HepG2 (cell line): Measurements from ENCODE around the gene KSR1. TPM values are rescaled to one million over a fixed set of nuclear protein-coding genes. Genes with fewer than 3 reads are reported as not detected.

Experiments
- ATAC-seq: fragments of 200-7000 bp; cut with Tn5 transposase; 3 replicates; pipeline ENCODE4 v1.9.1; 2020; ENCODE audit warnings: mild to moderate bottlenecking, moderate library complexity
- BruUV-seq: library from RNA; stranded (reverse); fragments of 400-500 nt; replicated peaks from 2 replicates; lab custom pipeline; 2021; lab: Mats Ljungman, UMichigan
- CTCF ChIA-PET: fragments of 300-600 bp; formaldehyde crosslinking; extraction: SDS; loops from one replicate; lab custom pipeline; 2021; ENCODE audit warnings: low total read pairs, inconsistent platforms, low intra/inter-chr PET ratio; lab: Yijun Ruan, JAX
- POLR2A ChIA-PET: fragments of 350-600 bp; sonication (Branson Sonifier 250); formaldehyde crosslinking; loops from one replicate; lab custom pipeline; 2020; ENCODE audit warnings: antibody characterized with exemption, inconsistent platforms; lab: Yijun Ruan, JAX
- DNase-seq: peaks from one replicate; pipeline ENCODE4 v3.0.0-alpha.2; 2015; ENCODE audit warnings: low spot score
- FAIRE-seq: peaks from 3 replicates; lab custom pipeline; 2011; peaks lifted over from hg19 to GRCh38; lab: Jason Lieb, UNC
- H2AFZ ChIP-seq: one replicate; pipeline ENCODE4 v1.6.1; 2011; ENCODE audit warnings: low read length, inconsistent platforms
- H3K27ac ChIP-seq: fragments of 300-600 bp; 3 replicates; pipeline ENCODE4 v1.8.0; 2011; ENCODE audit warnings: mixed run types, mild to moderate bottlenecking, mixed read lengths, low read length, inconsistent platforms; ENCODE audit not compliant: insufficient read depth; ENCODE audit errors: extremely low read length
- H3K27me3 ChIP-seq, 2 experiments: fragments of 200-600 bp in 1 of 2; 2 replicates in 1 of 2; 3 replicates in 1 of 2; pipeline versions ENCODE4 v1.6.0 to v1.8.0; 2011; ENCODE audit warnings: low read length in 2 of 2, mild to moderate bottlenecking in 2 of 2, moderate library complexity in 2 of 2, inconsistent platforms in 1 of 2; ENCODE audit not compliant: insufficient read depth in 2 of 2, control insufficient read depth in 1 of 2
- H3K36me3 ChIP-seq, 2 experiments: fragments of 200-600 bp in 1 of 2; replicated peaks in 1 of 2; 2 replicates in 1 of 2; 3 replicates in 1 of 2; pipeline versions ENCODE4 v1.5.1 to v1.8.0; 2011; ENCODE audit warnings: low read length in 2 of 2, inconsistent platforms in 1 of 2; ENCODE audit not compliant: insufficient read depth in 2 of 2, control insufficient read depth in 1 of 2
- H3K4me1 ChIP-seq: 2 replicates; pipeline ENCODE4 v1.5.1; 2012; ENCODE audit warnings: low read length, inconsistent platforms; ENCODE audit not compliant: insufficient read depth
- H3K4me2 ChIP-seq: 2 replicates; pipeline ENCODE4 v1.6.0; 2011; ENCODE audit warnings: low read depth, low read length, inconsistent platforms
- H3K4me3 ChIP-seq, 3 experiments: fragments of 200-600 bp in 1 of 3; sonication (generic), shearing (Covaris generic) in 1 of 3; replicated peaks in 1 of 3; 2 replicates each; pipeline ENCODE4 v1.5.1; 2011 to 2016; ENCODE audit warnings: low read length in 3 of 3, inconsistent platforms in 2 of 3, low read depth in 2 of 3, mild to moderate bottlenecking in 2 of 3, control low read depth in 1 of 3, mixed read lengths in 1 of 3; ENCODE audit not compliant: insufficient read depth in 1 of 3
- H3K79me2 ChIP-seq: one replicate; pipeline ENCODE4 v1.6.1; 2011; ENCODE audit warnings: low read length, inconsistent platforms; ENCODE audit not compliant: insufficient read depth
- H3K9ac ChIP-seq: 2 replicates; pipeline ENCODE4 v1.6.0; 2011; ENCODE audit warnings: mild to moderate bottlenecking, low read depth, low read length, inconsistent platforms; ENCODE audit not compliant: insufficient read depth
- H3K9me3 ChIP-seq: 2 replicates; pipeline ENCODE4 v1.5.1; 2012; ENCODE audit warnings: mild to moderate bottlenecking, low read length
- H4K20me1 ChIP-seq: 2 replicates; pipeline ENCODE4 v1.6.0; 2011; ENCODE audit warnings: inconsistent platforms, mild to moderate bottlenecking, low read length, moderate library complexity; ENCODE audit not compliant: insufficient read depth
- ATF1 ChIP-seq: IDR thresholded peaks from 2 replicates; pipeline ENCODE4 v1.6.1; 2016; ENCODE audit warnings: mild to moderate bottlenecking, control low read depth
- E2F2 ChIP-seq: sonication (generic); formaldehyde crosslinking; IDR thresholded peaks from 2 replicates; pipeline ENCODE4 v1.4.0; 2020; ENCODE audit warnings: missing genetic modification reagents, borderline replicate concordance
- HMG20B ChIP-seq: conservative IDR thresholded peaks from 2 replicates; pipeline ENCODE4 v1.6.1; 2016; ENCODE audit warnings: missing genetic modification reagents, missing compliant biosample characterization
- HNF4A ChIP-seq: sonication (generic); formaldehyde crosslinking; IDR thresholded peaks from 2 replicates; pipeline ENCODE4 v1.4.0; 2020; ENCODE audit warnings: missing genetic modification reagents
- IKZF4 ChIP-seq: sonication (generic); formaldehyde crosslinking; IDR thresholded peaks from 2 replicates; pipeline ENCODE4 v1.5.1; 2020; ENCODE audit warnings: borderline replicate concordance, mild to moderate bottlenecking, low read depth, missing genetic modification reagents; ENCODE audit errors: not compliant biosample characterization
- JDP2 ChIP-seq: sonication (generic); formaldehyde crosslinking; IDR thresholded peaks from 2 replicates; pipeline ENCODE4 v1.8.1; 2022; ENCODE audit warnings: missing genetic modification reagents, borderline replicate concordance
- MAX ChIP-seq: IDR thresholded peaks from 2 replicates; pipeline ENCODE4 v1.6.1; 2012; ENCODE audit warnings: inconsistent platforms
- MLLT10 ChIP-seq: sonication (generic); formaldehyde crosslinking; IDR thresholded peaks from 2 replicates; pipeline ENCODE4 v1.4.0; 2020; ENCODE audit warnings: missing genetic modification reagents
- NR0B2 ChIP-seq: sonication (generic); formaldehyde crosslinking; IDR thresholded peaks from 2 replicates; pipeline ENCODE4 v1.4.0; 2020; ENCODE audit warnings: mild to moderate bottlenecking, missing genetic modification reagents
- PAF1 ChIP-seq: IDR thresholded peaks from 2 replicates; pipeline ENCODE4 v1.6.1; 2016; ENCODE audit warnings: missing genetic modification reagents, missing compliant biosample characterization
- PHB2 ChIP-seq: fragments of 450-650 bp; IDR thresholded peaks from 2 replicates; pipeline ENCODE4 v1.6.1; 2018; ENCODE audit not compliant: partially characterized antibody
- RBAK ChIP-seq: sonication (generic); formaldehyde crosslinking; IDR thresholded peaks from 2 replicates; pipeline ENCODE4 v1.5.1; 2020; ENCODE audit warnings: mild to moderate bottlenecking, missing genetic modification reagents
- REPIN1 ChIP-seq: sonication (generic); formaldehyde crosslinking; IDR thresholded peaks from 2 replicates; pipeline ENCODE4 v1.8.0; 2022; ENCODE audit warnings: missing genetic modification reagents, low read depth, mild to moderate bottlenecking, borderline replicate concordance
- RFXAP ChIP-seq: sonication (generic); formaldehyde crosslinking; IDR thresholded peaks from 2 replicates; pipeline ENCODE4 v1.4.0; 2020; ENCODE audit warnings: missing genetic modification reagents, borderline replicate concordance
- SRF ChIP-seq: IDR thresholded peaks from 2 replicates; pipeline ENCODE4 v1.6.1; 2011; ENCODE audit warnings: mild to moderate bottlenecking, low read depth, low read length, moderate library complexity
- SRSF9 ChIP-seq: fragments of 200-400 bp; formaldehyde crosslinking; IDR thresholded peaks from 2 replicates; pipeline ENCODE4 v1.6.1; 2018; ENCODE audit warnings: borderline replicate concordance, mild to moderate bottlenecking, low read depth, low read length; ENCODE audit not compliant: insufficient read depth, poor library complexity, severe bottlenecking
- TAF1 ChIP-seq: sonication (generic); formaldehyde crosslinking; IDR thresholded peaks from 2 replicates; pipeline ENCODE4 v1.4.0; 2020; ENCODE audit warnings: missing genetic modification reagents
- WIZ ChIP-seq: sonication (generic); formaldehyde crosslinking; IDR thresholded peaks from 2 replicates; pipeline ENCODE4 v1.5.1; 2020; ENCODE audit warnings: mild to moderate bottlenecking, missing genetic modification reagents
- ZFP36L1 ChIP-seq: sonication (generic); formaldehyde crosslinking; IDR thresholded peaks from 2 replicates; pipeline ENCODE4 v1.8.0; 2022; ENCODE audit warnings: mild to moderate bottlenecking, missing genetic modification reagents, moderate library complexity
- ZNF605 ChIP-seq: sonication (generic); formaldehyde crosslinking; IDR thresholded peaks from 2 replicates; pipeline ENCODE4 v1.8.0; 2022; ENCODE audit warnings: mild to moderate bottlenecking, missing genetic modification reagents
- ZNF746 ChIP-seq: sonication (generic); formaldehyde crosslinking; IDR thresholded peaks from 2 replicates; pipeline ENCODE4 v1.8.0; 2022; ENCODE audit warnings: mild to moderate bottlenecking, missing genetic modification reagents
- ZNF775 ChIP-seq: sonication (generic); formaldehyde crosslinking; IDR thresholded peaks from 2 replicates; pipeline ENCODE4 v1.4.0; 2020; ENCODE audit warnings: missing genetic modification reagents, mild to moderate bottlenecking, moderate library complexity, borderline replicate concordance
- ZNF781 ChIP-seq: sonication (generic); formaldehyde crosslinking; IDR thresholded peaks from 2 replicates; pipeline ENCODE4 v1.5.1; 2020; ENCODE audit warnings: borderline replicate concordance, mild to moderate bottlenecking, missing genetic modification reagents; ENCODE audit errors: not compliant biosample characterization
- WGBS: methylation state at CpG from one replicate; pipeline ENCODE4 v1.1.6; 2017; ENCODE audit warnings: low lambda C conversion rate; 5-methylcytosine and 5-hydroxymethylcytosine counted together
- in situ Hi-C: cut with HindIII; loops from 2 replicates; pipeline ENCODE4 v1.10.0; 2017; ENCODE audit warnings: low pct_unique_long_range_greater_than_20kb; ENCODE audit not compliant: extremely low pct_ligation_motif_present
- intact Hi-C: fragments of 100-400 bp; cut with micrococcal nuclease; formaldehyde crosslinking; loops from one replicate; pipeline ENCODE4 v1.10.0; 2022; ENCODE audit not compliant: unreplicated experiment
- polyA plus RNA-seq, 8 experiments: library from polyadenylated mRNA; depleted of rRNA in 3 of 8; stranded (reverse) in 7 of 8; unstranded in 1 of 8; fragments of >200 nt; fragmentation: Illumina TruSeq in 4 of 8; extraction: Trizol in 4 of 8; gene quantifications; 2 replicates each; pipeline versions ENCODE4 v1.2.1 to v1.2.3, GENCODE V29; 2011 to 2016; ENCODE audit warnings: low read depth in 4 of 8, missing spikeins in 1 of 8, mixed read lengths in 1 of 8; ENCODE audit not compliant: insufficient read depth in 1 of 8
- total RNA-seq, 5 experiments: library from RNA; depleted of rRNA; stranded (reverse); fragments of >200 nt; fragmentation: Illumina TruSeq; extraction: Trizol; gene quantifications; 2 replicates each; pipeline ENCODE4 v1.2.3, GENCODE V29; 2016; ENCODE audit warnings: low read depth in 1 of 5
- TF ChIP-seq, protein P1 (sequence below): sonication (generic); formaldehyde crosslinking; IDR thresholded peaks from 2 replicates; pipeline ENCODE4 v1.4.0; 2020; ENCODE audit warnings: missing genetic modification reagents

The KSR1 gene
- total and polyA plus RNA-seq, 2 of the 13 experiments (the other 11 are each of a cell fraction or from before 2014, with no cell fraction given) = 10.1 to 16.6 TPM

- no TSS peak for BruUV-seq
- Histone ChIP-seq H4K20me1 (no peaks in the 10 kb centered on the region), H3K9me3 (peaks cover 6% of the 10 kb centered on the region; the same call in 1 of the 2 replicates), H3K36me3 (0 out of 5 replicates have a peak, but pooled peaks cover 0 to 2% of the 10 kb centered on the region in 2 experiments), H2AFZ (no peak overlapping the region), H3K27me3 (no peaks in the 10 kb centered on the region), H3K4me1 (peaks cover 37% of the 10 kb centered on the region), H3K79me2 (peaks cover 40% of the 10 kb centered on the region), H3K4me2 (peak overlapping the region; percentile 72), H3K4me3 (peak overlapping the region in 1 of 3 experiments; percentile 31; a peak in 2 of 6 replicates), H3K9ac (peak overlapping the region; percentile 44; the same call in 1 of the 2 replicates), H3K27ac (peak overlapping the region; percentile 43)
- FAIRE-seq (peak; percentile 63), ATAC-seq (peak; percentile 94), DNase-seq (peak; percentile 64)
- ChIA-PET POLR2A (no interaction called here), CTCF (no interaction called here)
- intact Hi-C loops (loop anchor here (2.0 kb wide), 1 partner anchor 56 kb away; no protein-coding TSS in a partner anchor), in situ Hi-C loops (no loop called here)
- 61% methylated on average over 7 of the region's 15 CpGs for WGBS
- TF ChIP-seq ZFP36L1 (CRISPR knock-in tag) (no peak), NR0B2 (CRISPR knock-in tag) (no peak), ZNF605 (CRISPR knock-in tag) (no peak), ZNF781 (CRISPR knock-in tag) (no peak), IKZF4 (no peak), RFXAP (no peak), E2F2 (no peak), MLLT10 (no peak), HMG20B (no peak), SRSF9 (no peak), JDP2 (no peak), PAF1 (no peak), RBAK (CRISPR knock-in tag) (no peak), WIZ (CRISPR knock-in tag) (no peak), HNF4A (peak; percentile 75), TAF1 (CRISPR knock-in tag) (no peak), MAX (no peak), SRF (no peak), PHB2 (no peak), ZNF775 (CRISPR knock-in tag) (no peak), ZNF746 (CRISPR knock-in tag) (no peak), REPIN1 (CRISPR knock-in tag) (no peak), ATF1 (CRISPR knock-in tag) (no peak)
- TF ChIP-seq, protein P1, sequence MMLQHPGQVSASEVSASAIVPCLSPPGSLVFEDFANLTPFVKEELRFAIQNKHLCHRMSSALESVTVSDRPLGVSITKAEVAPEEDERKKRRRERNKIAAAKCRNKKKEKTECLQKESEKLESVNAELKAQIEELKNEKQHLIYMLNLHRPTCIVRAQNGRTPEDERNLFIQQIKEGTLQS (CRISPR knock-in tag) = no peak
Observed at GRCh38 chr17:27504188-27504995, 48.1 kb downstream of the KSR1 start.
